AG09309 (cell line): ENCODE measurements around the gene CD93.

Experiments used
- DNase-seq: peaks from one replicate; pipeline ENCODE4 v3.0.0-alpha.2; 2010; ENCODE audit warnings: low read depth
- H3K4me3 ChIP-seq: 2 replicates; pipeline ENCODE4 v1.5.1; 2011; ENCODE audit warnings: mild to moderate bottlenecking, low read depth, low read length, moderate library complexity; ENCODE audit not compliant: control insufficient read depth
- TF ChIP-seq, protein P1 (sequence below): IDR thresholded peaks from 2 replicates; pipeline ENCODE4 v1.5.1; 2011; ENCODE audit warnings: mild to moderate bottlenecking, low read depth, low read length, inconsistent platforms; ENCODE audit not compliant: insufficient read depth, control insufficient read depth; ENCODE audit errors: missing control alignments

Gene CD93

GRCh38 chr20:23079926-23080325 lies 6.2 kb downstream of the CD93 start:
- TF ChIP-seq, protein P1, sequence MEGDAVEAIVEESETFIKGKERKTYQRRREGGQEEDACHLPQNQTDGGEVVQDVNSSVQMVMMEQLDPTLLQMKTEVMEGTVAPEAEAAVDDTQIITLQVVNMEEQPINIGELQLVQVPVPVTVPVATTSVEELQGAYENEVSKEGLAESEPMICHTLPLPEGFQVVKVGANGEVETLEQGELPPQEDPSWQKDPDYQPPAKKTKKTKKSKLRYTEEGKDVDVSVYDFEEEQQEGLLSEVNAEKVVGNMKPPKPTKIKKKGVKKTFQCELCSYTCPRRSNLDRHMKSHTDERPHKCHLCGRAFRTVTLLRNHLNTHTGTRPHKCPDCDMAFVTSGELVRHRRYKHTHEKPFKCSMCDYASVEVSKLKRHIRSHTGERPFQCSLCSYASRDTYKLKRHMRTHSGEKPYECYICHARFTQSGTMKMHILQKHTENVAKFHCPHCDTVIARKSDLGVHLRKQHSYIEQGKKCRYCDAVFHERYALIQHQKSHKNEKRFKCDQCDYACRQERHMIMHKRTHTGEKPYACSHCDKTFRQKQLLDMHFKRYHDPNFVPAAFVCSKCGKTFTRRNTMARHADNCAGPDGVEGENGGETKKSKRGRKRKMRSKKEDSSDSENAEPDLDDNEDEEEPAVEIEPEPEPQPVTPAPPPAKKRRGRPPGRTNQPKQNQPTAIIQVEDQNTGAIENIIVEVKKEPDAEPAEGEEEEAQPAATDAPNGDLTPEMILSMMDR: no peak
- no peak overlapping the region for H3K4me3 ChIP-seq
- DNase-seq: no peak

- no peak for DNase-seq
- H3K4me3 ChIP-seq: no peak overlapping the region
- TF ChIP-seq, protein P1: no peak
These were observed 7.1 kb downstream of the CD93 start for GRCh38 chr20:23079016-23079351.

DNA sequence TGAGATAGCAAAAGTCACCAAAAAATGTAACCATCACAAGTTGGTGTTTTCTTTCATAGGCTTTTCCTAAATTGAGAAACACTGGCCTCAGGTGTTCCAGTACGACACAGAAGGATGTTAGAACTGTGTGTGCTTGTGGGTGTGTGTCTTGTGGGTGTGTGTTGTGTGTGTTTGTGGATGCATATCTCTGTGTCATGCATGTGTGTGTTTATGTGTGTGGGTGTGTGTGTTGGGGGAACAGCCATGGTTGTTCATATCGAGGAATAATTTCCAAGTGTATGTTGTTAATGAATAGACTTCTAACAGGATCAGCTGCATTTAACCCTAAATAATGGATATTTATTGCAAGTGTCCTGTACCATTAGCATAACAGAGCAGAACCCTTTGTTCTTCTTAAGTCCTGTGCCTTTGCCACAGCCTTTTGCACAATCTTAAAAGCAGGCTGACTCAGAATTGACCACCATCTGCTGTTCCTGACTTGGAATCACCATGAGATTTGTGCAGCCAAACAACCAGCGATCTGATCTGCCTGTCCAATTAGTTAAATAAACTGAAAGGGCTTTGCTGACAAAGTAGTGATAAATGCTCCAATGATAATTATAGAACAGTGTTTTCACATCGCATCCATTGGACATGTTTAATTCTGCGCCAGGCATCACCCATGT lies 7.6 kb downstream of the CD93 start:
- TF ChIP-seq, protein P1: no peak
- H3K4me3 ChIP-seq: no peak overlapping the region
- no peak for DNase-seq

DNA sequence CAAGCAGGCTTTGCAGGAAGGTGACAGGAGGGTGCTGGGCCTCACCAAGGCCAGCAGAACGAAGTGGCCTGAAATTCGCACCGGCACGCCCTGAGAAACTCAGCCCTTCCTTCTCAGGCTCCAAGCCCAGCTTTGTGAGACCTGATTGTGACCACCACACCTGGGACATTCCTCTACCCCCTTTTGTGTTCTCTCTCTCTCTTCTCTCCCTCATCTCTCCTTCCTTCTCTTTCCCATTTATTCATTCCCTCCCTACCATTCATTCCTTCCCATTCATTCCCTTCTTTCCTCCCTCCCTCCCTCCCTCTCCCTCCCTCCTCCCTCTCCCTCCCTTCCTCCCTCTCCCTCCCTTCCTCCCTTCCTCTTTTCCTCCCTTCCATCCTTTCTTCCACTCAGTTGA lies 8.8 kb downstream of the CD93 start:
- no peak for DNase-seq
- H3K4me3 ChIP-seq: no peak overlapping the region
- TF ChIP-seq, protein P1: no peak

DNA sequence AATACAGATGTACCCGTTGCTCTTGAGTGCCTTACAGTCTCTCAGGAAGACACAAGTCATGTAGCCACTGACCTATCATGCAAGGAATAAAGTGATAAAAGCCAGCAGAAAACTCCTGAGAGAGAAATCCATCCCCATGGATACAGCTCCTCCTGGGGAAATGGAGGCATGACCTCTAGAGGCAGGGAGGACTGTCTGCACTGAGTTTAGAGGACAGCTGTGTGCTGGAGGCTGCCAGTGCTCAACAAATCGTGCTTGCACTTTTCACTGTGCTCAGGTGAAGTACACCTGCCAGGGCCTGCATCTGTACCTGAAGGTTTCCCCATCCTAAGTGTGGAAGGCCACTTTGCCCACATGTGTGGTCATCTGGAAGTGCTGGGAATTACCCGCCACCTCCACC lies 12.1 kb downstream of the CD93 start:
- no peak for DNase-seq
- no peak overlapping the region for H3K4me3 ChIP-seq
- TF ChIP-seq, protein P1: no peak

DNA sequence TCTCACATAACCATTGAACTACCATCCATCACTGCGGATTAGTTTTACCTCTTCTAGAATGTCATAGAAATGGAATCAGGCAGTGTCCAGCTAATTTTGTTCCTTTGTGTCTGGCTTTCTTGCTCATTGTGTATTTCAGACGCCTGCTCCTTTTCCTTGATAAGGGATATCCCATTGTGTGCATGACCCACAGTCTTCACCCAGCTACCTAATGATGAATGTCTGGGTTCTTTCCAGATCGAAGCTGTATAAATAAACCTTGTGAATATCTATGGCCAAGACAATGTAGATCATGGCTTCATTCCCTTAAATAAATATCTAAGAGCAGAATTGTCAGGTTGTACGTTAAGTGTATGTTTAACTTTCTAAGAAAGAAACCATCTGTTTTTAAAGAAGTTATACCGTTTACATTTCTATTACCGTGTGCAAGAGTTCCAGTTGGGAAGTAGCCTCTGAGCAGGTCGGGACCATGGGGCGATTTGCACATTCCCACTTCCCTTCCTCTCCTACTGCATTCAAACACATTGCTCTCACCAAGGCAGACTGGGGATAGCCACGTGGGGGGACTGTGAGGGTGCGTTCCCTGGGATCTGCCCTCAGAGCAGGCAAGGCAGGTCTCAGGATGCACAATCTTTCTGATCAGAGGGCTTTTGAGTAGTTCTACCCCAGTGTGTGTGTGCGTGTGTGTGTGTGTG lies 13.1 kb downstream of the CD93 start:
- no peak for DNase-seq
- TF ChIP-seq, protein P1: no peak
- no peak overlapping the region for H3K4me3 ChIP-seq
